ENCODE measurements around the gene FAM107B. TPM values are rescaled to one million over a fixed set of nuclear protein-coding genes. Genes with fewer than 3 reads are reported as not detected.
A peak's percentile ranks its signal among the peaks of the same experiment; 100 is the strongest.

FAM107B gene
- total and polyA plus RNA-seq, 10 of the 15 experiments (the other 5 are each of a cell fraction or from before 2014, with no cell fraction given) = 22.9 to 162 (median 86.6) TPM

DNA sequence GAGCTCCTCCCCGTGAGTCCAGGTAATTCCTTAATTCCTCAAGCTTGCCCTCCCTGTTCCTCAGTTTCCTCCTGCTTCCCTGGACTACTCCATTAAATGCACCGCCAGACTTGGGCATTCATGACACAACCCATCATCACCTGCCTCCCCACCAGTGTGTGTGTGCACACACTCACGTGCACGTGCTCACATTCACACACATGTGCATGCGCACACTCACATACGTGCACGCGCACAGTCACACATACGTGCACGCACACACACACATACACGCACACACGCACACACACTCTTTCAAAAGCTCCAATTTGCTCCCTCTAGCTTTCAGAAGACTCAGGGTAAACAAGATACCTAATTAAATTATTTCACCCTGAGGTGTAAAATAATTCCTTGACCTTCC lies 216.7 kb downstream of the FAM107B start:
- DNase-seq (ENCODE audit: low read depth, low spot score) (no peak), ATAC-seq (no peak), FAIRE-seq (no peak)
- Histone ChIP-seq H2AFZ (ENCODE audit: control insufficient read depth, low read depth, low read length) (no peak overlapping the region), H3K9ac (ENCODE audit: control insufficient read depth, insufficient read depth, low read length) (no peak overlapping the region), H3K79me2 (ENCODE audit: control insufficient read depth, insufficient read depth, low read length) (peaks cover 64% of the 10 kb centered on the region), H3K4me3 (no peak overlapping the region), H3K36me3 (ENCODE audit: control insufficient read depth in 2 of 2, insufficient read depth in 2 of 2, low read length in 1 of 2) (peaks cover 5 to 11% of the 10 kb centered on the region in 2 experiments; a peak in 2 of 4 replicates), H3K4me2 (ENCODE audit: control insufficient read depth, insufficient read depth) (no peak overlapping the region), H3K4me1 (ENCODE audit: control insufficient read depth, insufficient read depth, low read length) (peaks cover 56% of the 10 kb centered on the region), H4K20me1 (ENCODE audit: control insufficient read depth, insufficient read depth) (no peaks in the 10 kb centered on the region), H3K9me3 (replicated peaks; ENCODE audit: control insufficient read depth, insufficient read depth, low read length) (no peaks in the 10 kb centered on the region), H3K27ac (ENCODE audit: control insufficient read depth, insufficient read depth) (no peak overlapping the region), H3K27me3 (replicated peaks in 1 of 2; ENCODE audit: control insufficient read depth in 2 of 2, insufficient read depth in 2 of 2, low read length in 1 of 2) (no peaks in the 10 kb centered on the region)
- BruUV-seq (replicated peaks) = no TSS peak
- ChIA-PET POLR2A (interaction anchor here (0.5 to 1.1 kb wide), 3 partner anchors 13 to 764 kb away, joined by 4 to 6 read pairs (median 5); no protein-coding TSS in a partner anchor), RAD21 (ENCODE audit: unreplicated experiment) (interaction anchor here (1.1 kb wide), 1 partner anchor 265 kb away, joined by 3 read pairs; no protein-coding TSS in a partner anchor), CTCF (interaction anchor here (0.6 to 4.2 kb wide), 3 partner anchors 31 to 363 kb away, joined by 3 to 17 read pairs (median 5); no protein-coding TSS in a partner anchor), SMC1A (ENCODE audit: uncharacterized antibody, unreplicated experiment) (interaction anchor here (0.7 to 3.8 kb wide), 4 partner anchors 12 to 265 kb away, joined by 3 to 14 read pairs (median 8); no protein-coding TSS in a partner anchor)
- in situ Hi-C loops (cut with MboI) (no loop called here), intact Hi-C loops (cut with micrococcal nuclease; ENCODE audit: unreplicated experiment) (no loop called here)
- 81% methylated on average over 12 of the region's 12 CpGs for WGBS (ENCODE audit: insufficient coverage, insufficient replicate concordance, low lambda C conversion rate, missing lambda C conversion rate)
- TF ChIP-seq TCF12 (IDR thresholded peaks at IDR 0.05; ENCODE audit: low read depth, low read length) = no peak
- TF ChIP-seq HDGF (IDR thresholded peaks at IDR 0.05) = no peak
- peak; percentile 46; the same call in 1 of the 2 replicates for TF ChIP-seq POLR2A (IDR thresholded peaks at IDR 0.05; ENCODE audit: low read depth, low read length)
- no peak for TF ChIP-seq CREM (IDR thresholded peaks at IDR 0.05; ENCODE audit: low read depth)
- no peak for TF ChIP-seq SMC3 (IDR thresholded peaks at IDR 0.05; ENCODE audit: borderline replicate concordance, low read length)
- TF ChIP-seq CBX5 (IDR thresholded peaks at IDR 0.05; ENCODE audit: low read depth) = no peak
- no peak for TF ChIP-seq EED (IDR thresholded peaks at IDR 0.05; ENCODE audit: low read depth)
- peak; percentile 69 for TF ChIP-seq BCL3 (IDR thresholded peaks at IDR 0.05; ENCODE audit: borderline replicate concordance, insufficient read depth, low read depth, low read length, poor library complexity, severe bottlenecking)
- no peak for TF ChIP-seq SMARCA5 (IDR thresholded peaks at IDR 0.05)
- TF ChIP-seq, protein P1, sequence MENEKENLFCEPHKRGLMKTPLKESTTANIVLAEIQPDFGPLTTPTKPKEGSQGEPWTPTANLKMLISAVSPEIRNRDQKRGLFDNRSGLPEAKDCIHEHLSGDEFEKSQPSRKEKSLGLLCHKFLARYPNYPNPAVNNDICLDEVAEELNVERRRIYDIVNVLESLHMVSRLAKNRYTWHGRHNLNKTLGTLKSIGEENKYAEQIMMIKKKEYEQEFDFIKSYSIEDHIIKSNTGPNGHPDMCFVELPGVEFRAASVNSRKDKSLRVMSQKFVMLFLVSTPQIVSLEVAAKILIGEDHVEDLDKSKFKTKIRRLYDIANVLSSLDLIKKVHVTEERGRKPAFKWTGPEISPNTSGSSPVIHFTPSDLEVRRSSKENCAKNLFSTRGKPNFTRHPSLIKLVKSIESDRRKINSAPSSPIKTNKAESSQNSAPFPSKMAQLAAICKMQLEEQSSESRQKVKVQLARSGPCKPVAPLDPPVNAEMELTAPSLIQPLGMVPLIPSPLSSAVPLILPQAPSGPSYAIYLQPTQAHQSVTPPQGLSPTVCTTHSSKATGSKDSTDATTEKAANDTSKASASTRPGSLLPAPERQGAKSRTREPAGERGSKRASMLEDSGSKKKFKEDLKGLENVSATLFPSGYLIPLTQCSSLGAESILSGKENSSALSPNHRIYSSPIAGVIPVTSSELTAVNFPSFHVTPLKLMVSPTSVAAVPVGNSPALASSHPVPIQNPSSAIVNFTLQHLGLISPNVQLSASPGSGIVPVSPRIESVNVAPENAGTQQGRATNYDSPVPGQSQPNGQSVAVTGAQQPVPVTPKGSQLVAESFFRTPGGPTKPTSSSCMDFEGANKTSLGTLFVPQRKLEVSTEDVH (IDR thresholded peaks at IDR 0.05; ENCODE audit: low read depth, partially characterized antibody) = no peak
- no peak for TF ChIP-seq SIN3A (IDR thresholded peaks at IDR 0.05; ENCODE audit: low read depth, low read length)
- TF ChIP-seq, protein P2, sequence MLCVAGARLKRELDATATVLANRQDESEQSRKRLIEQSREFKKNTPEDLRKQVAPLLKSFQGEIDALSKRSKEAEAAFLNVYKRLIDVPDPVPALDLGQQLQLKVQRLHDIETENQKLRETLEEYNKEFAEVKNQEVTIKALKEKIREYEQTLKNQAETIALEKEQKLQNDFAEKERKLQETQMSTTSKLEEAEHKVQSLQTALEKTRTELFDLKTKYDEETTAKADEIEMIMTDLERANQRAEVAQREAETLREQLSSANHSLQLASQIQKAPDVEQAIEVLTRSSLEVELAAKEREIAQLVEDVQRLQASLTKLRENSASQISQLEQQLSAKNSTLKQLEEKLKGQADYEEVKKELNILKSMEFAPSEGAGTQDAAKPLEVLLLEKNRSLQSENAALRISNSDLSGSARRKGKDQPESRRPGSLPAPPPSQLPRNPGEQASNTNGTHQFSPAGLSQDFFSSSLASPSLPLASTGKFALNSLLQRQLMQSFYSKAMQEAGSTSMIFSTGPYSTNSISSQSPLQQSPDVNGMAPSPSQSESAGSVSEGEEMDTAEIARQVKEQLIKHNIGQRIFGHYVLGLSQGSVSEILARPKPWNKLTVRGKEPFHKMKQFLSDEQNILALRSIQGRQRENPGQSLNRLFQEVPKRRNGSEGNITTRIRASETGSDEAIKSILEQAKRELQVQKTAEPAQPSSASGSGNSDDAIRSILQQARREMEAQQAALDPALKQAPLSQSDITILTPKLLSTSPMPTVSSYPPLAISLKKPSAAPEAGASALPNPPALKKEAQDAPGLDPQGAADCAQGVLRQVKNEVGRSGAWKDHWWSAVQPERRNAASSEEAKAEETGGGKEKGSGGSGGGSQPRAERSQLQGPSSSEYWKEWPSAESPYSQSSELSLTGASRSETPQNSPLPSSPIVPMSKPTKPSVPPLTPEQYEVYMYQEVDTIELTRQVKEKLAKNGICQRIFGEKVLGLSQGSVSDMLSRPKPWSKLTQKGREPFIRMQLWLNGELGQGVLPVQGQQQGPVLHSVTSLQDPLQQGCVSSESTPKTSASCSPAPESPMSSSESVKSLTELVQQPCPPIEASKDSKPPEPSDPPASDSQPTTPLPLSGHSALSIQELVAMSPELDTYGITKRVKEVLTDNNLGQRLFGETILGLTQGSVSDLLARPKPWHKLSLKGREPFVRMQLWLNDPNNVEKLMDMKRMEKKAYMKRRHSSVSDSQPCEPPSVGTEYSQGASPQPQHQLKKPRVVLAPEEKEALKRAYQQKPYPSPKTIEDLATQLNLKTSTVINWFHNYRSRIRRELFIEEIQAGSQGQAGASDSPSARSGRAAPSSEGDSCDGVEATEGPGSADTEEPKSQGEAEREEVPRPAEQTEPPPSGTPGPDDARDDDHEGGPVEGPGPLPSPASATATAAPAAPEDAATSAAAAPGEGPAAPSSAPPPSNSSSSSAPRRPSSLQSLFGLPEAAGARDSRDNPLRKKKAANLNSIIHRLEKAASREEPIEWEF (IDR thresholded peaks at IDR 0.05; ENCODE audit: insufficient replicate concordance, low read depth, low read length) = no peak
- TF ChIP-seq HDAC2 (IDR thresholded peaks at IDR 0.05) = no peak
- TF ChIP-seq, protein P3, sequence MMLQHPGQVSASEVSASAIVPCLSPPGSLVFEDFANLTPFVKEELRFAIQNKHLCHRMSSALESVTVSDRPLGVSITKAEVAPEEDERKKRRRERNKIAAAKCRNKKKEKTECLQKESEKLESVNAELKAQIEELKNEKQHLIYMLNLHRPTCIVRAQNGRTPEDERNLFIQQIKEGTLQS (IDR thresholded peaks at IDR 0.05; ENCODE audit: borderline replicate concordance, extremely low read depth, low read depth, low read length) = no peak

Measured in GM12878 (cell line).